DND-41 (cell line): ENCODE data around the gene DGKZ.

Experiments used
- ATAC-seq: fragments of 200-7000 bp; cut with Tn5 transposase; 3 replicates; pipeline ENCODE4 v1.9.1; 2021; ENCODE audit warnings: low read depth; ENCODE audit not compliant: insufficient read depth
- DNase-seq: peaks from one replicate; pipeline ENCODE4 v3.0.0-alpha.2; 2020
- H2AFZ ChIP-seq: 2 replicates; pipeline ENCODE4 v1.6.0; 2012; ENCODE audit warnings: low read depth, low read length
- H3K27ac ChIP-seq: 2 replicates; pipeline ENCODE4 v1.5.1; 2012; ENCODE audit warnings: low read length, inconsistent platforms
- H3K27me3 ChIP-seq: fragments of 200-600 bp; sonication (generic); 2 replicates; pipeline ENCODE4 v1.6.0; 2012; ENCODE audit warnings: low read length, mild to moderate bottlenecking, inconsistent platforms; ENCODE audit not compliant: insufficient read depth, poor library complexity
- H3K36me3 ChIP-seq: 2 replicates; pipeline ENCODE4 v1.5.1; 2012; ENCODE audit warnings: low read length, inconsistent platforms; ENCODE audit not compliant: insufficient read depth
- H3K4me1 ChIP-seq: 2 replicates; pipeline ENCODE4 v1.5.1; 2012; ENCODE audit warnings: mild to moderate bottlenecking, low read length; ENCODE audit not compliant: insufficient read depth
- H3K4me2 ChIP-seq: 2 replicates; pipeline ENCODE4 v1.6.0; 2012; ENCODE audit warnings: mild to moderate bottlenecking, moderate library complexity, low read length, inconsistent platforms; ENCODE audit not compliant: insufficient read depth
- H3K4me3 ChIP-seq, 2 experiments: fragments of 200-600 bp in 1 of 2; shearing (Covaris generic) in 1 of 2; 2 replicates each; pipeline ENCODE4 v1.5.1; 2012 to 2016; ENCODE audit warnings: inconsistent platforms in 2 of 2, low read length in 2 of 2, mild to moderate bottlenecking in 2 of 2, low read depth in 1 of 2, moderate library complexity in 1 of 2
- H3K79me2 ChIP-seq: 2 replicates; pipeline ENCODE4 v1.6.0; 2012; ENCODE audit warnings: low read length, inconsistent platforms; ENCODE audit not compliant: insufficient read depth
- H3K9ac ChIP-seq: 2 replicates; pipeline ENCODE4 v1.6.0; 2012; ENCODE audit warnings: low read depth, mild to moderate bottlenecking, inconsistent platforms, low read length, moderate library complexity
- H3K9me3 ChIP-seq: 2 replicates; pipeline ENCODE4 v1.5.1; 2012; ENCODE audit warnings: low read length, moderate library complexity, mild to moderate bottlenecking, inconsistent platforms; ENCODE audit not compliant: insufficient read depth, severe bottlenecking
- H4K20me1 ChIP-seq: 2 replicates; pipeline ENCODE4 v1.6.0; 2012; ENCODE audit warnings: low read length; ENCODE audit not compliant: insufficient read depth
- CTCF ChIP-seq: IDR thresholded peaks from 2 replicates; pipeline ENCODE4 v1.5.1; 2012; ENCODE audit warnings: borderline replicate concordance, low read length, moderate library complexity, mild to moderate bottlenecking; ENCODE audit not compliant: poor library complexity, severe bottlenecking; ENCODE audit errors: extremely low read depth
- EZH2 ChIP-seq: IDR thresholded peaks from 3 replicates; pipeline ENCODE4 v1.6.1; 2012; ENCODE audit warnings: borderline replicate concordance, low read depth, mild to moderate bottlenecking, moderate library complexity, low read length, inconsistent platforms; ENCODE audit not compliant: severe bottlenecking

DGKZ gene

GRCh38 chr11:46322759-46323158, 24.5 kb upstream of the DGKZ start:
- TF ChIP-seq EZH2 (no peak), CTCF (peak; percentile 49)
- Histone ChIP-seq H2AFZ (no peak overlapping the region), H4K20me1 (no peaks in the 10 kb centered on the region), H3K27me3 (no peaks in the 10 kb centered on the region), H3K4me3 (no peak overlapping the region), H3K4me2 (no peak overlapping the region), H3K36me3 (no peaks in the 10 kb centered on the region), H3K9me3 (no peaks in the 10 kb centered on the region), H3K4me1 (peaks cover 7% of the 10 kb centered on the region; the same call in 1 of the 2 replicates), H3K79me2 (no peaks in the 10 kb centered on the region), H3K27ac (no peak overlapping the region), H3K9ac (no peak overlapping the region)
- ATAC-seq (no peak), DNase-seq (no peak)

GRCh38 chr11:46326813-46327416, 20.3 kb upstream of the DGKZ start:
- Histone ChIP-seq H4K20me1 (peaks cover 21% of the 10 kb centered on the region), H2AFZ (no peak overlapping the region), H3K79me2 (no peaks in the 10 kb centered on the region), H3K9ac (no peak overlapping the region), H3K27me3 (peaks cover 7% of the 10 kb centered on the region), H3K9me3 (no peaks in the 10 kb centered on the region), H3K4me1 (peaks cover 28% of the 10 kb centered on the region), H3K4me3 (no peak overlapping the region), H3K36me3 (no peaks in the 10 kb centered on the region), H3K27ac (no peak overlapping the region), H3K4me2 (no peak overlapping the region)
- DNase-seq: no peak
- ATAC-seq: no peak
- TF ChIP-seq EZH2: no peak
- no peak for TF ChIP-seq CTCF

- peaks cover 37% of the 10 kb centered on the region for H3K4me1 ChIP-seq
- DNase-seq: no peak
- no peak for TF ChIP-seq EZH2
- no peak for TF ChIP-seq CTCF
- no peak overlapping the region for H2AFZ ChIP-seq
- H4K20me1 ChIP-seq: peaks cover 26% of the 10 kb centered on the region
- no peak for ATAC-seq
- H3K9ac ChIP-seq: no peak overlapping the region
- H3K9me3 ChIP-seq: no peaks in the 10 kb centered on the region
- H3K79me2 ChIP-seq: no peaks in the 10 kb centered on the region
- H3K4me3 ChIP-seq: no peak overlapping the region
- H3K27ac ChIP-seq: no peak overlapping the region
- peaks cover 17% of the 10 kb centered on the region for H3K27me3 ChIP-seq
- H3K36me3 ChIP-seq: no peaks in the 10 kb centered on the region
- H3K4me2 ChIP-seq: no peak overlapping the region
These were observed 19.4 kb upstream of the DGKZ start for GRCh38 chr11:46327829-46328228.
